Activated T-helper 2 cell treated with anti-CD3 and anti-CD28 coated beads, Interferon-gamma antibody, Interleukin-2, Interleukin-4, amounts not matched to agents 10 μg/mL and 5 μg/mL and 100 μg/mL, durations not matched to agents 14 hours and 24 hours and 36 hours (primary cell): ENCODE results near the gene AK8. TPM values are rescaled to one million over a fixed set of nuclear protein-coding genes. Genes with fewer than 3 reads are reported as not detected.
A peak's percentile ranks its signal among the peaks of the same experiment; 100 is the strongest.

Source experiments
- DNase-seq: peaks from one replicate; pipeline ENCODE4 v3.0.0; 2021; ENCODE audit warnings: low spot score
- H3K27ac Mint-ChIP-seq: one replicate; pipeline ENCODE4 v1.8.0; 2021; ENCODE audit warnings: mixed read lengths
- H3K27me3 Mint-ChIP-seq: one replicate; pipeline ENCODE4 v1.8.0; 2021; ENCODE audit warnings: low read depth, mixed read lengths
- H3K36me3 Mint-ChIP-seq: one replicate; pipeline ENCODE4 v1.8.0; 2021; ENCODE audit warnings: low read depth, mixed read lengths
- H3K4me1 Mint-ChIP-seq: one replicate; pipeline ENCODE4 v1.8.0; 2021; ENCODE audit warnings: low read depth, mixed read lengths
- H3K4me3 Mint-ChIP-seq: one replicate; pipeline ENCODE4 v1.8.0; 2021; ENCODE audit warnings: low read depth, mild to moderate bottlenecking, moderate library complexity, mixed read lengths
- H3K9me3 Mint-ChIP-seq: one replicate; pipeline ENCODE4 v1.8.0; 2021; ENCODE audit warnings: mixed read lengths
- intact Hi-C: fragments of 100-400 bp; cut with micrococcal nuclease; formaldehyde crosslinking; loops from one replicate; pipeline ENCODE4 v1.15.1; 2023
- total RNA-seq: library from RNA; stranded (reverse); gene quantifications from 2 replicates; pipeline ENCODE4 v1.2.3, GENCODE V29; 2022

The AK8 gene
- total RNA-seq, 1 donor from 2014 or later, result not detected

DNA sequence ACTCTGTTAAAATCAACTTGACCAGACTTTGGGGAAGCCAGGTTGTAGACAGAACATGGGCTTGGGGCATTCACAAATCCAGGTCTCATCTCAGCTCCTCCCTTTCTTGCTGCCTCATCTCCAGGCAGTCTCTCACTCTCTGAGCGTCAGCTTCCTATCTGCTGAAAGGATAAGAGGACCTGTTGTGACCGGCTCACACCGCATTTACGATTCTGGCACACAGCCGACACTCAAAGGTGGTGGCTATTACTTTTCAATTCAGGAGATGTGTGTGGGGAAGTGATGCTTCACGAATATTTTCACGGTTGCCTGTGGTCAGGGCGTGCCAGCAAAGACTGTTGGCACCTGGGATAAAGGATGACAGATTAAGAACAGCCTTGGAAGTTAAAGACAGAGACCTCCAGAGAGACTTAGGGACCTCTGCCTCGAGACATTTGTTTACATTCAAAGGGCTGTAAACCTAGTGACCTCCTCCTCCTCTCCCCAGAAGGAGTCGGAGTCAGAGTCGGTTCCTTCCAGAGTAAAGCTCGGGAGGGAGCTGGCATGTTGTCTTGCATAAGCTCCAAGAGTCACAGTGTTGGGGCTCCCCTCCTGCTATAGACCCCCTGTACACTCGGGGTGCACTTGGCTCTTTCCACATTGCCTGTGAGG lies 83.2 kb downstream of the AK8 start:
- no peaks in the 10 kb centered on the region for H3K4me1 Mint-ChIP-seq
- H3K36me3 Mint-ChIP-seq, result no peaks in the 10 kb centered on the region
- no peaks in the 10 kb centered on the region for H3K9me3 Mint-ChIP-seq
- H3K27ac Mint-ChIP-seq, result no peak overlapping the region
- no peak overlapping the region for H3K4me3 Mint-ChIP-seq
- intact Hi-C loops, result no loop called here
- H3K27me3 Mint-ChIP-seq, result peaks cover 37% of the 10 kb centered on the region
- no peak for DNase-seq

GRCh38 chr9:132793606-132794580 lies 84.2 kb downstream of the AK8 start:
- no peaks in the 10 kb centered on the region for H3K4me1 Mint-ChIP-seq
- no peak for DNase-seq
- H3K9me3 Mint-ChIP-seq, result no peaks in the 10 kb centered on the region
- intact Hi-C loops, result no loop called here
- H3K27me3 Mint-ChIP-seq, result peaks cover 35% of the 10 kb centered on the region
- H3K36me3 Mint-ChIP-seq, result no peaks in the 10 kb centered on the region
- H3K4me3 Mint-ChIP-seq, result no peak overlapping the region
- H3K27ac Mint-ChIP-seq, result no peak overlapping the region

DNA sequence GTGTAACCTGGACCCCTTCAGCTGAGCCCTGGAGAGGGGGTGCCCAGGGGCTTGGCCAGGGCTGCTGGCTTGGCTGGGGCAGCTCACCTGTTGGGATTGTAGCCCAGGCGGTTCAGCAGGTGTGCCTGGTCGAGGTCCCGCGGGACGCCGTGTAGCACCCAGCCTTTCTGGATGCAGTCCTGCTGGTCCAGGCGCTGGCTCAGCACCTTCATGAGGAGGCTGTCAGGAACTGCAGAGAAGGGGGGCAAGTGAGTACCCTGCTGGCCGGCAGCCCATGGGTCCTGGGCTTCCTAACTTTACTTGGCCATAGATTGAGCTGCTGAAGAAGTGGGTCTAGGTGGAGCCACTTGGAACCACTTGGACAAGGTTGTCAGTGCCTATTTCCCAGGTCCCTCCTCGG lies 85.5 kb downstream of the AK8 start:
- intact Hi-C loops, result no loop called here
- Mint-ChIP-seq H3K9me3 (peaks cover 9% of the 10 kb centered on the region), H3K4me1 (peaks cover 2% of the 10 kb centered on the region), H3K27me3 (peaks cover 33% of the 10 kb centered on the region), H3K36me3 (no peaks in the 10 kb centered on the region), H3K4me3 (no peak overlapping the region), H3K27ac (no peak overlapping the region)
- DNase-seq, result no peak

- DNase-seq, result no peak
- Mint-ChIP-seq H3K4me1 (peaks cover 3% of the 10 kb centered on the region), H3K9me3 (peaks cover 9% of the 10 kb centered on the region), H3K36me3 (no peaks in the 10 kb centered on the region), H3K4me3 (no peak overlapping the region), H3K27me3 (peaks cover 32% of the 10 kb centered on the region), H3K27ac (no peak overlapping the region)
- intact Hi-C loops, result no loop called here
Measured at GRCh38 chr9:132791699-132792240, 86.3 kb downstream of the AK8 start.

DNA sequence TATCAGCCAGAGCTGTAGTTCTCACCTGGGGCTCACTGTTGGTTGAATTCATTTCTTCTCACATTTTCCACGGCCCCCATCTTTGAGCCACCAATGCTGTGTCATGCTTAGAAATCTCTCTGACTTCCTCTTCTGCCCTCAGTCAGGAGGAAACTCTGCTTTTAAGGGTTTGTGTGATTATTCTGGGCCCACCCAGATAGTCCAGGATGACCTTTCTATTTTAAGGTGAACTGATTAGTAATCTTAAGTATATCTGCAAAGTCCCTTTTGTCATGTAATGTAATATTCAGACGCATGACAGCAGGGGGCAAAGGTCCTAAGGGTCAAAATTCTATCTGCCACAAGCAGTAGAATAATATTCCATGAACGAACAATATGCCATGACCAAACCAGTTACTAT lies 88.4 kb downstream of the AK8 start:
- Mint-ChIP-seq H3K27ac (no peak overlapping the region), H3K4me3 (no peak overlapping the region), H3K36me3 (no peaks in the 10 kb centered on the region), H3K4me1 (peaks cover 3% of the 10 kb centered on the region), H3K9me3 (peaks cover 9% of the 10 kb centered on the region), H3K27me3 (peaks cover 27% of the 10 kb centered on the region)
- DNase-seq, result no peak
- intact Hi-C loops, result no loop called here

- intact Hi-C loops, result no loop called here
- DNase-seq, result no peak
- H3K27ac Mint-ChIP-seq, result no peak overlapping the region
- H3K36me3 Mint-ChIP-seq, result no peaks in the 10 kb centered on the region
- peaks cover 3% of the 10 kb centered on the region for H3K4me1 Mint-ChIP-seq
- H3K27me3 Mint-ChIP-seq, result peaks cover 24% of the 10 kb centered on the region
- H3K9me3 Mint-ChIP-seq, result peaks cover 9% of the 10 kb centered on the region
- H3K4me3 Mint-ChIP-seq, result no peak overlapping the region
Measured at GRCh38 chr9:132788378-132788777, 89.7 kb downstream of the AK8 start.

DNA sequence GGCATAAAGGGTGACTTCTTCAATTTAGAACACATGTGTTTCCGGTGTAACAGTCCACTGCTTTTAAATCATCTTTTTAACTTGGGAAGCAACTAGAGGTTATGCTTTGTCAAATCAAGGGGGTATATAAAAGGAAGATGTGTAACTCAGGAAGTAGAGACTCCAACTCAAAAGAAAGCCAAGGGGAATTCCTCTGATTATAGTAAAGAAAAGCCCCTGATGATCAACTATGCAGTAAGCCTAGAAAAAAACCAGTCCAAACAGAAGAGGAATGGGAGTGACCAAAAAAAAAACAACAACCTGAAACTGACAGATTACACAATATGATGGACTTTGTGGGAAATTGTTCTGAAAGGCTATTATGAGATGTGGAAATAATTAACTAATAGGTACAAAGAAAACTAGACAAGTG lies 90.3 kb downstream of the AK8 start:
- intact Hi-C loops, result no loop called here
- no peak for DNase-seq
- Mint-ChIP-seq H3K4me3 (no peak overlapping the region), H3K27me3 (peaks cover 24% of the 10 kb centered on the region), H3K9me3 (peaks cover 9% of the 10 kb centered on the region), H3K36me3 (no peaks in the 10 kb centered on the region), H3K4me1 (peaks cover 3% of the 10 kb centered on the region), H3K27ac (no peak overlapping the region)

DNA sequence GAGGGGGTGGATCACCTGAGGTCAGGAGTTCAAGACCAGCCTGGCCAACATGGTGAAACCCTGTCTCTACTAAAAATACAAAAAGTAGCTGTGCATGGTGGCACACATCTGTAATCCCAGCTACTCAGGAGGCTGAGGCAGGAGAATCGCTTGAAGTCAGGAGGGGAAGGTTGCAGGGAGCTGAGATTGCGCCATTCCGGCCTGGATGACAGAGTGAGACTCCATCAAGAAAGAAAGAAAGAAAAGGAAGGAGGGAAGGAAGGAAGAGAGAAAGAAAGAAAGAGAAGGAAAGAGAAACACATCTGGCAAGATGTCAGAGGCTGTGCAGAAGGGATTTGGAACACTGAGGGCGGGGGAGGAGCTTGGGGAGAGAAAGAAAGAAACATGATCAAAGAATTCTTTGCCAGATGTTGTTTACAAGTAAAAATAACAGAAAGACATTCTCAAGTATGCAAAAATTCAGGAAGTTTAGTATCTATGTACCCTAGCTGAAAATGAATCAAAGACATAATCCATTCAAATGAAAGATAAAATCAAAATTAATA lies 93.7 kb downstream of the AK8 start:
- intact Hi-C loops, result no loop called here
- Mint-ChIP-seq H3K4me3 (no peak overlapping the region), H3K36me3 (no peaks in the 10 kb centered on the region), H3K4me1 (peaks cover 21% of the 10 kb centered on the region), H3K27ac (no peak overlapping the region), H3K9me3 (peaks cover 9% of the 10 kb centered on the region), H3K27me3 (peaks cover 30% of the 10 kb centered on the region)
- no peak for DNase-seq

DNA sequence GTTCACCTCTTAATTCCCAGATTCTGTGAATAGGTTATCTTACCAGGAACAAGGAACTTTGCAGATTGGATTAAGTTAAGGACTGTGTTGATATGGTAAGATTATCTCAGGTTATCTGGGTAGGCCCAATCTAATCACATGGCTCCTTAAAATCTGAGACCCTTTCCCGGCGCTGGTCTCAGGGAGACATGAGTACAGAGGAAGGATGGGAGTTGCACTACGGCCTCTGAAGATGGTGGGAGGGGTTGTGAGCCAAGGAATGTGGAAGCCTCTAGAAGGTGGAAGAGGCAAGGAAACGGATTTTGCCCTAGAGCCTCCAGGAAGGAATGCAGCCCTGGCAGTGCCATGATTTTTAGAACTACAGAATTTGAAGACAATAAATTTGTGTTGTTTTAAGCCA lies 95.1 kb downstream of the AK8 start:
- H3K9me3 Mint-ChIP-seq, result peaks cover 2% of the 10 kb centered on the region
- peaks cover 30% of the 10 kb centered on the region for H3K27me3 Mint-ChIP-seq
- intact Hi-C loops, result no loop called here
- H3K36me3 Mint-ChIP-seq, result no peaks in the 10 kb centered on the region
- no peak overlapping the region for H3K27ac Mint-ChIP-seq
- peaks cover 21% of the 10 kb centered on the region for H3K4me1 Mint-ChIP-seq
- DNase-seq, result no peak
- no peak overlapping the region for H3K4me3 Mint-ChIP-seq

DNA sequence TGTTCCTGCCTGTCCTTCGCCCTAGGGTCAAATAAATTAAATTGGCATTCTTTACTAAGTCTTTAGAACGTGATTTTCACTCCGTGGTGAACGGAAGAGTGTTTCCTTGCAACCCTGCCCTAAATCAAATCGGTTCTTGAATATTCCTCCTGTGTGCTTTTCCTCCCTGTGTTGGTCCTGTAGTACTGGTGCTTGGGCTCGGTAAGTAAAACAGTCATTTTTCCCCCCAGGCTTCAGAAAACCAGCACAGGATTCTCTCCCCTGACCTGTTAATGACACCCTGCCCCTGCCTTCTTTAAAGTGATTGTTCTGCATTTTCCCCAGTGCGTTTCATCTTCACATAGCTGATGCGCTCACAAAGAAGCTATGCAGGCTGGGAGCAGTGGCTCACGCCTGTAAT lies 96.0 kb downstream of the AK8 start:
- Mint-ChIP-seq H3K36me3 (no peaks in the 10 kb centered on the region), H3K4me1 (peaks cover 18% of the 10 kb centered on the region), H3K27ac (no peak overlapping the region), H3K9me3 (no peaks in the 10 kb centered on the region), H3K27me3 (peaks cover 24% of the 10 kb centered on the region), H3K4me3 (no peak overlapping the region)
- no peak for DNase-seq
- intact Hi-C loops, result no loop called here

DNA sequence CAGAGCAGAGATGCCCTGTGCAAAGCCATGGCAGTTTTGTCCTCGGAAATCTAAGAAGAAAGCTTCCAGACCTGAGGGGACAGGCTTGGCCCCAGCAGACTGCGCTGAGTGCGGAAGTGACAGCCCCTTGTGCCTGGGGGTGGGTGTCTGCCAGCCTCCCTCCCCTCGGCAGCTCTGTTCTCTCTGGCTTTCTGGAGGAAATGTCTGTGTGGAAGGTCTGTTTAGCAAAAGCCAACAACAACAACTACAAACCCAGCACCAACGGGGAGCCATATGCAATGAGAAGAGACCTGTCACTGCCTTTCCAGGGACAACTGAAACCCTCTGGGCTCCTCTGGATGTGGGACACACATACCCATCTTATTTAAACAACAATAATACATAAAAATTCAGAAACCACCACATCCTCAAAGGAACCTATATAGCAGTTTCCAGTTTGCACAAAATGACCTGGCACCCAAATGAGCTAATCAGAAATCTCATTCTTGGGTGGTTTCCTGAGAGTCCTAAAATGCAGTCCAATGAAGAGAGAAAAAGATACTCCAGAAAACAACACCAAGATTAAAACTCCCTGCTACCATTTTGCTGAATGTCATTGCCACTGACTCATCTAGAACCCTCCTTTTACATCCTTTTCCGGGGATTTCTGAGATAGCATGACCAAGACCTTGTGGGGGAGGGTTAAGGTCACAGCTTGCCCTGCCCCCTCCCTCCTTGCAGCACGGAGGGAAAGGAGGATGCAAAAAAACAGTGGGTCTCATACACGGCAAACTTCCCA lies 97.7 kb downstream of the AK8 start:
- H3K27ac Mint-ChIP-seq, result peak overlapping the region; percentile 82
- no peaks in the 10 kb centered on the region for H3K36me3 Mint-ChIP-seq
- peak overlapping the region; percentile 23 for H3K4me3 Mint-ChIP-seq
- no peaks in the 10 kb centered on the region for H3K9me3 Mint-ChIP-seq
- DNase-seq, result no peak
- peaks cover 18% of the 10 kb centered on the region for H3K4me1 Mint-ChIP-seq
- peaks cover 17% of the 10 kb centered on the region for H3K27me3 Mint-ChIP-seq
- intact Hi-C loops, result no loop called here

DNA sequence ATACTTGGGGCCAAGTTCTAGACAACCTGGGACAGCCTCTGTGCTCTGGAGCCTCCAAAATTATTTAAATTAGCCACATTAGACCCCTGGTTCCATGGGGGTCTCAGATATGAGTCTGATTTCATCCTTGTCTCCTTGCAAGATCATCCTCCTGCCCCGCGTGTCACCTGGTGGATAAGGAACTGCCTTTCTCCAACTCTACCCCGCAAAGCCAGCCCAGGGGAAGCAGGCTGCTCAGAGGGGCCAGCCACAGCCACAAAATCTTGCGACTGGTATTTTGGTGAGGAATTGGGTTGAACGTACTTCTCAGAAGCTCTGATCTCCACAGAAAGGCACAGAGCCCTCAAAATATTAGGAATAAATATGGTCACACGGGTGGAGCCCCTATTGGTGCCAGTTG lies 101.2 kb downstream of the AK8 start:
- Mint-ChIP-seq H3K4me1 (peaks cover 31% of the 10 kb centered on the region), H3K4me3 (no peak overlapping the region), H3K27me3 (peaks cover 3% of the 10 kb centered on the region), H3K9me3 (peaks cover 3% of the 10 kb centered on the region), H3K27ac (no peak overlapping the region), H3K36me3 (peaks cover 11% of the 10 kb centered on the region)
- no peak for DNase-seq
- intact Hi-C loops, result no loop called here
